ENCODE results near the gene LETM1. TPM values are rescaled to one million over a fixed set of nuclear protein-coding genes. Genes with fewer than 3 reads are reported as not detected.
A peak's percentile ranks its signal among the peaks of the same experiment; 100 is the strongest.

The LETM1 gene
- total RNA-seq, 1 donor from 2014 or later = 109 TPM

DNA sequence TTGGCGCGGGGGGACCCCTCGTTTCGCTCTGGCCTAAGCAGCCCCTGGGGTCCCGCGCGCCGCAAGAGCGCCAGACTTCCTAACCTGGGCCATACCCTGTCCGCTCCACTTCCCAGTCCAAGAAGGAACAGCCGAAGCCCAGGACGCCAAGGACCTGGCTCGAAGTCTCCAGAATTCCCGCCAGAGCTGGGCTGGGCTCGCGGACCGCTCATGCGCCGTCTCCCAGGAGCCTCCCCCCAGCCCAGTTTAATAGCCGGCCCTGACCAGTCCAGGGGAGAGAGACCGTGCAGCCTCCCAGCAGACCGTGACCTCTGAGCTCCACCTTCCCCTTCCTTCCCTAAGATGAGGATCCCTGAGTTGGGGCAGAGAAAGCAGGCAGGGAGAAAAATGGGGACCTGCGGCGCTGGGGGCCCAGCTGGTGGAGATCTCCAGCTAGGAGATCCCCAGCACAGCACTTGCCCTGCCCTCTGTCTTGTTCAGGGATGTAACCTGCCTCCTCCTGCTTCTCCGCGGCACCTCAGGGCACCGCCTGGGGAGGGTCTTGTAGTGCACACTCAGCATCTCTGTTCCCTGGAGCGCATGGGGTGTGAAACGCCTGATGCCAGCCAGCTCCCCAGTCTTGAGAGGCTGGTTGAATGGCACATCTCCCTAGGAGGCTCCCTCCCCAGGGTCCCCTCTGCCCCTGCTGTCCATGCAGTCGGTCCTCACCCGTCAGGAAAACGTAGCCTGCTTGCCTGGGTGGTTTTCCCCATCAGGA lies 1.2 kb upstream of the LETM1 start:
- Histone ChIP-seq H3K4me3 (ENCODE audit: low read depth, low read length) (peak overlapping the region; percentile 74), H3K27me3 (ENCODE audit: control insufficient read depth, insufficient read depth, low read length) (no peaks in the 10 kb centered on the region), H3K36me3 (ENCODE audit: control insufficient read depth, insufficient read depth, low read length) (no peaks in the 10 kb centered on the region)
- DNase-seq (ENCODE audit: low read depth) (no peak), FAIRE-seq (no peak)
- no peak for TF ChIP-seq CTCF (IDR thresholded peaks at IDR 0.05; ENCODE audit: insufficient read depth, low read length, severe bottlenecking)

- DNase-seq (ENCODE audit: low read depth) (no peak), FAIRE-seq (no peak)
- Histone ChIP-seq H3K36me3 (ENCODE audit: control insufficient read depth, insufficient read depth, low read length) (peaks cover 2% of the 10 kb centered on the region), H3K27me3 (ENCODE audit: control insufficient read depth, insufficient read depth, low read length) (no peaks in the 10 kb centered on the region), H3K4me3 (ENCODE audit: low read depth, low read length) (peak overlapping the region; percentile 74)
- TF ChIP-seq CTCF (IDR thresholded peaks at IDR 0.05; ENCODE audit: insufficient read depth, low read length, severe bottlenecking) = no peak
These were observed 454 bp downstream of the LETM1 start for GRCh38 chr4:1855333-1856070.

GRCh38 chr4:1854752-1855151 lies 1.2 kb downstream of the LETM1 start:
- peak overlapping the region; percentile 74 for H3K4me3 ChIP-seq (ENCODE audit: low read depth, low read length)
- no peaks in the 10 kb centered on the region for H3K27me3 ChIP-seq (ENCODE audit: control insufficient read depth, insufficient read depth, low read length)
- DNase-seq (ENCODE audit: low read depth) (no peak), FAIRE-seq (no peak)
- H3K36me3 ChIP-seq (ENCODE audit: control insufficient read depth, insufficient read depth, low read length) = peaks cover 2% of the 10 kb centered on the region
- TF ChIP-seq CTCF (IDR thresholded peaks at IDR 0.05; ENCODE audit: insufficient read depth, low read length, severe bottlenecking) = no peak

DNA sequence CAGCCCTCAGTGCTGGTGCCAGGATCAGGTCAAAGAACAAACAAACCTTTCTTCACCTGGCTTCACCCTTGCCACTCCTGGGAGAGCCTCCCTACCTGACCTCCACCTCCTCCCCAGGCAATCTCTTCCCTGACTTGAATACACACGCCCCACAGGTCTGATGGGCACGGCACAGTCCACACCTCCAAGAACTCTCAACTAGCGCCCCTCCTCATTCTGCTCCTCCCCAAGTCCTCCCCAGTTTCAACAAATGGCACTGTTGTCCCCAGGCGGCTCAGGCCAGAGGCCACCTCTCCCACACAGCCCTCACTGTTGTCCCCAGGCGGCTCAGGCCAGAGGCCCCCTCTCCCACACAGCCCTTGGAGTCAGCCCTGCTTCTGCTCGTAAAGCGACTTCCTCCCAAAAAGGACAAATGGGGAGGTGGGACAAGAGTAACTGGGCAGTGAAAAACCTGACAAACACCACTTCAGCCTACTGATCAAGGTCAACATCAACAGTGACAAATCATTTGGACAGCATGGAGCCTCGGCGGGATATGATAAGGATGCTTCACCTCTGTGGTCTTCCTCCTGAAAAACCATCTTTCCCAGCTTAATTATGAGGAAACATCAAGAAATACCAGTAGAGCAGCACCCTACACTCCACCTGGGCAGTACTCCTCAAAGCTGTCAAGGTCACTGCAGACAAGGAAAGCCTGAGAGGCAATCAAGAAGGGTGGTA lies 2.9 kb downstream of the LETM1 start:
- no peak for TF ChIP-seq CTCF (IDR thresholded peaks at IDR 0.05; ENCODE audit: insufficient read depth, low read length, severe bottlenecking)
- DNase-seq (ENCODE audit: low read depth) = no peak
- H3K4me3 ChIP-seq (ENCODE audit: low read depth, low read length) = no peak overlapping the region
- peaks cover 2% of the 10 kb centered on the region for H3K36me3 ChIP-seq (ENCODE audit: control insufficient read depth, insufficient read depth, low read length)
- FAIRE-seq = peak; percentile 40
- no peaks in the 10 kb centered on the region for H3K27me3 ChIP-seq (ENCODE audit: control insufficient read depth, insufficient read depth, low read length)

DNA sequence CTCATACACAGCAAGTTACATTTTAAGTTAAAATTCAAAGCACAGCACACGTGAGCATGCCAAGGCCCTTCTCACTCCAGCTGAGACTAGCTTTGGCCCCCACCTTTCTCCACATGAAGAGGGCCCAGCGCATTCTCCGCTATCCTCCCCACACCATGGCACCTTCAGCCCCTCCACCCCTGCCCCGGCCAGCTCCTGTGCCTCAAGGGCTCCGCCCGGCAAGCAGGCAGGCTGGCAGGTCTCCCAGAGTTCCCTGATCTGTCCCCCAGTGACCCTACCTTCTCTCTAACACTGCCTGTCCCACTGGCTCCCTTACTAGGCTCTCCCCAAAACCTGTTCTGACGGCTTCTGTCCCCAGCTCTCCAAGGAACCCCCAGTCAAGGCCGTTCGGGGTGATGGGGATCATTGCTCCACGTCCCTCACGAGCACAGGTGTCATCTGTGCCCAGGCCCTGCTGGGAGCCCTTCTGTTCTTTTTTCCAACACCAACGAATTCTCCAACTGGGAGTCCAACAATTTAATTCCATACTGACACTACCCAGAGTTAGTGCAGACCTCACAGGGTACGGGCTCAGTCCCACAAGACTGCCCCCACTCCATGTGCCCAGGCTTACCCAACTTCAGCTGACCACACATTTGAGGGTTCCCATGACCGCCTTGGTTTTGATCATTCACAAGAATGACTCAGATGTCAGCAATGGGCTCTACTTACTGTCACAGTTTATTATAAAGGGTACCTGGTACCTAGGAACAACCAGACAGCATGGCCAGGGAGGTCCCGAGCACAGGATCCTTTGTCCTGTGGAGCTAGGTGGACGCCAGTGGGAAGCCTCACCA lies 4.2 kb downstream of the LETM1 start:
- H3K36me3 ChIP-seq (ENCODE audit: control insufficient read depth, insufficient read depth, low read length) = peaks cover 3% of the 10 kb centered on the region
- DNase-seq (ENCODE audit: low read depth) (no peak), FAIRE-seq (no peak)
- TF ChIP-seq CTCF (IDR thresholded peaks at IDR 0.05; ENCODE audit: insufficient read depth, low read length, severe bottlenecking) = no peak
- no peaks in the 10 kb centered on the region for H3K27me3 ChIP-seq (ENCODE audit: control insufficient read depth, insufficient read depth, low read length)
- H3K4me3 ChIP-seq (ENCODE audit: low read depth, low read length) = no peak overlapping the region
